Keratinocyte (primary cell): ENCODE data around the gene TPRA1. TPM values are rescaled to one million over a fixed set of nuclear protein-coding genes. Genes with fewer than 3 reads are reported as not detected.

Experiments
- DNase-seq: peaks from one replicate; pipeline ENCODE4 v3.0.0-alpha.2; 2011; ENCODE audit warnings: low read depth, missing footprints, low spot score
- FAIRE-seq: peaks from 2 replicates; lab custom pipeline; 2011; peaks lifted over from hg19 to GRCh38; lab: Jason Lieb, UNC
- H2AFZ ChIP-seq: 2 replicates; pipeline ENCODE4 v1.6.0; 2012; ENCODE audit warnings: low read length, control low read depth, inconsistent platforms; ENCODE audit not compliant: control insufficient read depth
- H3K27ac ChIP-seq: 2 replicates; pipeline ENCODE4 v1.5.1; 2011; ENCODE audit warnings: low read length; ENCODE audit not compliant: control insufficient read depth, insufficient read depth
- H3K27me3 ChIP-seq: 3 replicates; pipeline ENCODE4 v1.6.0; 2011; ENCODE audit warnings: low read length; ENCODE audit not compliant: control insufficient read depth, insufficient read depth; ENCODE audit errors: extremely low read depth
- H3K36me3 ChIP-seq, 2 experiments: 2 replicates in 1 of 2; 3 replicates in 1 of 2; pipeline ENCODE4 v1.5.1; 2011; ENCODE audit warnings: low read length in 2 of 2, mild to moderate bottlenecking in 1 of 2; ENCODE audit not compliant: control insufficient read depth in 2 of 2, insufficient read depth in 2 of 2; ENCODE audit errors: extremely low read depth in 1 of 2
- H3K4me1 ChIP-seq: 3 replicates; pipeline ENCODE4 v1.5.1; 2011; ENCODE audit warnings: low read length; ENCODE audit not compliant: control insufficient read depth, insufficient read depth; ENCODE audit errors: extremely low read depth
- H3K4me2 ChIP-seq: 3 replicates; pipeline ENCODE4 v1.6.0; 2011; ENCODE audit warnings: low read depth, low read length; ENCODE audit not compliant: control insufficient read depth, insufficient read depth; ENCODE audit errors: extremely low read depth
- H3K4me3 ChIP-seq, 3 experiments: fragments of 200-600 bp in 1 of 3; sonication (generic) in 1 of 3; 2 replicates in 2 of 3; 3 replicates in 1 of 3; pipeline ENCODE4 v1.5.1; 2011 to 2016; ENCODE audit warnings: low read length in 3 of 3, mild to moderate bottlenecking in 3 of 3, control low read depth in 2 of 3, inconsistent platforms in 1 of 3, low read depth in 1 of 3, mixed read lengths in 1 of 3, mixed run types in 1 of 3, moderate library complexity in 1 of 3; ENCODE audit not compliant: control insufficient read depth in 2 of 3, insufficient read depth in 2 of 3; ENCODE audit errors: extremely low read depth in 1 of 3
- H3K79me2 ChIP-seq: 2 replicates; pipeline ENCODE4 v1.6.0; 2012; ENCODE audit warnings: low read length; ENCODE audit not compliant: control insufficient read depth, insufficient read depth
- H3K9ac ChIP-seq: 3 replicates; pipeline ENCODE4 v1.6.0; 2011; ENCODE audit warnings: low read length; ENCODE audit not compliant: control insufficient read depth, insufficient read depth; ENCODE audit errors: extremely low read depth
- H3K9me1 ChIP-seq: 3 replicates; pipeline ENCODE4 v1.6.0; 2011; ENCODE audit warnings: low read length; ENCODE audit not compliant: control insufficient read depth, insufficient read depth; ENCODE audit errors: extremely low read depth
- H3K9me3 ChIP-seq: 2 replicates; pipeline ENCODE4 v1.5.1; 2012; ENCODE audit warnings: low read depth, low read length; ENCODE audit not compliant: control insufficient read depth
- H4K20me1 ChIP-seq: 3 replicates; pipeline ENCODE4 v1.6.0; 2011; ENCODE audit warnings: low read length; ENCODE audit not compliant: control insufficient read depth, insufficient read depth; ENCODE audit errors: extremely low read depth
- CTCF ChIP-seq, 3 experiments: IDR thresholded peaks in 1 of 3; conservative IDR thresholded peaks in 1 of 3; optimal IDR thresholded peaks in 1 of 3; 2 replicates in 2 of 3; 3 replicates in 1 of 3; pipeline versions ENCODE3 to v1.5.1; 2011; ENCODE audit warnings: low read length in 3 of 3, mild to moderate bottlenecking in 3 of 3, moderate library complexity in 2 of 3, control low read depth in 1 of 3, inconsistent platforms in 1 of 3; ENCODE audit not compliant: insufficient read depth in 2 of 3; ENCODE audit errors: extremely low read depth in 1 of 3
- EZH2 ChIP-seq: IDR thresholded peaks from one replicate; pipeline ENCODE4 v1.6.1; 2012; ENCODE audit warnings: inconsistent platforms, mild to moderate bottlenecking, low read length, moderate library complexity
- dilution Hi-C: fragments of 300-500 bp; cut with MboI; formaldehyde crosslinking; loops from one replicate; pipeline ENCODE4 v1.7.0; 2020; ENCODE audit warnings: low sequenced_read_pairs; ENCODE audit not compliant: extremely low pct_ligation_motif_present
- polyA plus RNA-seq, 5 experiments: library from polyadenylated mRNA; depleted of rRNA in 3 of 5; stranded (reverse) in 3 of 5; stranded (forward) in 1 of 5; unstranded in 1 of 5; fragments of >200 nt; gene quantifications; 1 replicate in 1 of 5; 2 replicates in 3 of 5; 3 replicates in 1 of 5; pipeline versions ENCODE4 v1.2.1 to v1.2.3, GENCODE V29; 2011 to 2012; ENCODE audit warnings: missing spikeins in 2 of 5, low read depth in 1 of 5, low replicate concordance in 1 of 5

TPRA1 gene
- polyA plus RNA-seq, 1 donor (not counting 4 experiments of a cell fraction or from before 2014, with no cell fraction given) = 22.2 TPM

GRCh38 chr3:127600749-127601456 lies 10.4 kb upstream of the TPRA1 start:
- Histone ChIP-seq H3K4me2 (no peak overlapping the region), H3K27me3 (no peaks in the 10 kb centered on the region), H3K4me3 (no peak overlapping the region), H3K27ac (no peak overlapping the region), H3K9me1 (no peaks in the 10 kb centered on the region), H3K9me3 (no peaks in the 10 kb centered on the region), H2AFZ (no peak overlapping the region), H3K4me1 (peaks cover 13% of the 10 kb centered on the region), H3K36me3 (peaks cover 2 to 14% of the 10 kb centered on the region in 2 experiments), H3K9ac (no peak overlapping the region), H4K20me1 (no peaks in the 10 kb centered on the region), H3K79me2 (peaks cover 12% of the 10 kb centered on the region)
- dilution Hi-C loops = no loop called here
- no peak for FAIRE-seq
- no peak for TF ChIP-seq CTCF (optimal IDR thresholded peaks at IDR 0.05 in 1 of 3, IDR thresholded peaks at IDR 0.05 in 1 of 3, conservative IDR thresholded peaks at IDR 0.05 in 1 of 3; ENCODE audit: extremely low read depth in 1 of 3, insufficient read depth in 2 of 3, low read length in 3 of 3)
- TF ChIP-seq EZH2 = no peak
- DNase-seq = no peak

- peak overlapping the region; percentile 89 for H2AFZ ChIP-seq
- FAIRE-seq (no peak), DNase-seq (no peak)
- TF ChIP-seq EZH2 (no peak), CTCF (optimal IDR thresholded peaks at IDR 0.05 in 1 of 3, IDR thresholded peaks at IDR 0.05 in 1 of 3, conservative IDR thresholded peaks at IDR 0.05 in 1 of 3; ENCODE audit: extremely low read depth in 1 of 3, insufficient read depth in 2 of 3, low read length in 3 of 3) (no peak)
- peak overlapping the region; percentile 68 for H3K27ac ChIP-seq
- peaks cover 2 to 4% of the 10 kb centered on the region in 2 experiments for H3K36me3 ChIP-seq
- no peaks in the 10 kb centered on the region for H4K20me1 ChIP-seq
- no peaks in the 10 kb centered on the region for H3K27me3 ChIP-seq
- peak overlapping the region; percentile 93 for H3K4me2 ChIP-seq
- peak overlapping the region; percentile 82 for H3K9ac ChIP-seq
- dilution Hi-C loops = no loop called here
- no peaks in the 10 kb centered on the region for H3K9me3 ChIP-seq
- peak overlapping the region; percentile 49 to 81 (median 76) for H3K4me3 ChIP-seq
- H3K9me1 ChIP-seq = no peaks in the 10 kb centered on the region
- peaks cover 12% of the 10 kb centered on the region for H3K79me2 ChIP-seq
- peaks cover 13% of the 10 kb centered on the region for H3K4me1 ChIP-seq
Measured at GRCh38 chr3:127598841-127599570, 8.5 kb upstream of the TPRA1 start.
